Brain microvascular endothelial cell (primary cell): ENCODE measurements around the gene MOB1A.
A peak's percentile ranks its signal among the peaks of the same experiment; 100 is the strongest.

Experiments
- DNase-seq: peaks from one replicate; pipeline ENCODE4 v3.0.0-alpha.2; 2020
- H3K27ac ChIP-seq: fragments of 250-450 bp; sonication (Bioruptor Pico); 2 replicates; pipeline ENCODE4 v1.5.1; 2020; ENCODE audit warnings: mild to moderate bottlenecking, moderate library complexity
- H3K27me3 ChIP-seq: fragments of 250-450 bp; sonication (Bioruptor Pico); replicated peaks from 2 replicates; pipeline ENCODE4 v1.5.1; 2020; ENCODE audit warnings: mild to moderate bottlenecking
- H3K36me3 ChIP-seq: fragments of 250-450 bp; sonication (Bioruptor Pico); replicated peaks from 2 replicates; pipeline ENCODE4 v1.5.1; 2020; ENCODE audit warnings: mild to moderate bottlenecking
- H3K4me3 ChIP-seq: 2 replicates; pipeline ENCODE4 v1.5.1; 2011; ENCODE audit warnings: low read depth, mild to moderate bottlenecking, control low read depth, low read length, moderate library complexity
- in situ Hi-C: cut with HindIII; loops from 2 replicates; pipeline ENCODE4 v1.10.0; 2017; ENCODE audit warnings: low sequenced_read_pairs, low pct_ligation_motif_present
- TF ChIP-seq, protein P1 (sequence below): IDR thresholded peaks from 2 replicates; pipeline ENCODE4 v1.5.1; 2011; ENCODE audit warnings: low read depth, mild to moderate bottlenecking, moderate library complexity, low read length, control low read depth, inconsistent platforms; ENCODE audit errors: missing control alignments

Gene MOB1A

GRCh38 chr2:74198023-74198460 lies 19.4 kb upstream of the MOB1A start:
- in situ Hi-C loops, result no loop called here
- TF ChIP-seq, protein P1, sequence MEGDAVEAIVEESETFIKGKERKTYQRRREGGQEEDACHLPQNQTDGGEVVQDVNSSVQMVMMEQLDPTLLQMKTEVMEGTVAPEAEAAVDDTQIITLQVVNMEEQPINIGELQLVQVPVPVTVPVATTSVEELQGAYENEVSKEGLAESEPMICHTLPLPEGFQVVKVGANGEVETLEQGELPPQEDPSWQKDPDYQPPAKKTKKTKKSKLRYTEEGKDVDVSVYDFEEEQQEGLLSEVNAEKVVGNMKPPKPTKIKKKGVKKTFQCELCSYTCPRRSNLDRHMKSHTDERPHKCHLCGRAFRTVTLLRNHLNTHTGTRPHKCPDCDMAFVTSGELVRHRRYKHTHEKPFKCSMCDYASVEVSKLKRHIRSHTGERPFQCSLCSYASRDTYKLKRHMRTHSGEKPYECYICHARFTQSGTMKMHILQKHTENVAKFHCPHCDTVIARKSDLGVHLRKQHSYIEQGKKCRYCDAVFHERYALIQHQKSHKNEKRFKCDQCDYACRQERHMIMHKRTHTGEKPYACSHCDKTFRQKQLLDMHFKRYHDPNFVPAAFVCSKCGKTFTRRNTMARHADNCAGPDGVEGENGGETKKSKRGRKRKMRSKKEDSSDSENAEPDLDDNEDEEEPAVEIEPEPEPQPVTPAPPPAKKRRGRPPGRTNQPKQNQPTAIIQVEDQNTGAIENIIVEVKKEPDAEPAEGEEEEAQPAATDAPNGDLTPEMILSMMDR, result no peak

GRCh38 chr2:74197049-74197448 lies 18.4 kb upstream of the MOB1A start:
- in situ Hi-C loops, result no loop called here
- no peak for DNase-seq
- H3K27ac ChIP-seq, result no peak overlapping the region
- TF ChIP-seq, protein P1, result no peak
- H3K27me3 ChIP-seq, result no peaks in the 10 kb centered on the region
- no peak overlapping the region for H3K4me3 ChIP-seq
- H3K36me3 ChIP-seq, result no peaks in the 10 kb centered on the region

More at GRCh38 chr2:74198023-74198460, 19.4 kb upstream of the MOB1A start:
- H3K4me3 ChIP-seq, result peak overlapping the region; percentile 39
- peaks cover 4% of the 10 kb centered on the region for H3K36me3 ChIP-seq
- DNase-seq, result no peak
- H3K27me3 ChIP-seq, result no peaks in the 10 kb centered on the region
- peak overlapping the region; percentile 30 for H3K27ac ChIP-seq

- in situ Hi-C loops, result no loop called here
- Histone ChIP-seq H3K27ac (no peak overlapping the region), H3K36me3 (no peaks in the 10 kb centered on the region), H3K27me3 (peaks cover 2% of the 10 kb centered on the region), H3K4me3 (no peak overlapping the region)
- TF ChIP-seq, protein P1, result no peak
- DNase-seq, result no peak
Measured at GRCh38 chr2:74194799-74195198, 16.1 kb upstream of the MOB1A start.

DNA sequence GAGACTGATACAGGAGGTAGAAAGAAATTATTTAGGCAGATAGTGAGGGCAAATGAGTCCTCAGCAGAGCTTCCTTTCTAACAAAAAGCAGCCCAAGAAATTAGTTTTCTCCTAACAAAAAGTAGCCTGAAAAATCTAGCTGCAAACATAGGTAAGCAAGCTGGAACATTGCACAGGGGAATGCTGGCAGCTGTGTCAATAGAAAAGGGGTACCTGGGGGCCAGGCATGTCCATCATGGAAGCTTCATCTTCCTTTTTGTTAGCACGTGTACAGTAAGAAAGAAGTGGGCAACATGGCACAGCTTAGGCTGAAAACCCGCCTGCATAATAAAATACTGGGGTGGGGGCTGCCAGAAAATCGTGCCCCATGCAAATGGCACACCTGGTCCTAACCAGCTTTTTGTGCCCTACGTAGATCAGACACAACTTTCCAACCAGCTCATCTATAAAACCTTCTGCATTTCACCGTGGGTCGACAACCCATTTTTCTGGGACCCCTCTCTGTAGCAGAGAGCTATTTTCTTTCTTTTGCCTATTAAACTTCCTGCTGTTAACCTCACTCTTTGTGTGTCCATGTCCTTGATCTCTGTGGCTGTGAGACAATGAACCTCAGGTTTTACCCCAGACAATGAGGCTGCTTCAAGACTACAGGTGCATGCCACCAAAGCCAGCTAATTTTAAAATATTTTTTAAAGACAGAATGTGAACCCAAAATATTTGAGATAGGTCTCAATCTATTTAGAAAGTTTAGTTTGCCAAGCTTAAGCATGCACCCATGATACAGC lies 13.1 kb upstream of the MOB1A start:
- Histone ChIP-seq H3K36me3 (no peaks in the 10 kb centered on the region), H3K4me3 (no peak overlapping the region), H3K27me3 (peaks cover 2% of the 10 kb centered on the region), H3K27ac (no peak overlapping the region)
- in situ Hi-C loops, result no loop called here
- TF ChIP-seq, protein P1, result no peak
- no peak for DNase-seq

DNA sequence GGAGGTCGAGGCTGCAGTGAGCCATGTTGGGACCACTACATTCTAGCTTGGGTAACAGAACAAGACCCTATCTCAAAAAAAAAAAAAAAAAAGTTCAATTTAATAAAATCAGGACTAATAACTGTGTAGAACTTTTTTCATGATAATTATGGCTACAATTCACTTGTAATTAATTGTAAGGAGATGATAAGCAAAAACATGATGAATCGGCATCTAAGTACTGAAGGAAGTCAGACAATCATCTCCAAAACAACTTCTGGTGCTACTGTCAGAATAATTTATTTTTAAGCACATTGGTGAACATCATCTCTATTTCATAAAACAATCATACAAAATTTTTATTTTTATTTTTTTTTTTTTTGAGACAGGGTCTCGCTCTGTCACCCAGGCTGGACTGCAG lies 10.0 kb upstream of the MOB1A start:
- no peak for DNase-seq
- H3K27ac ChIP-seq, result no peak overlapping the region
- TF ChIP-seq, protein P1, result no peak
- H3K4me3 ChIP-seq, result no peak overlapping the region
- peaks cover 2% of the 10 kb centered on the region for H3K27me3 ChIP-seq
- in situ Hi-C loops, result no loop called here
- H3K36me3 ChIP-seq, result no peaks in the 10 kb centered on the region
